ENCODE data around the gene MFSD6.

The MFSD6 gene

DNA sequence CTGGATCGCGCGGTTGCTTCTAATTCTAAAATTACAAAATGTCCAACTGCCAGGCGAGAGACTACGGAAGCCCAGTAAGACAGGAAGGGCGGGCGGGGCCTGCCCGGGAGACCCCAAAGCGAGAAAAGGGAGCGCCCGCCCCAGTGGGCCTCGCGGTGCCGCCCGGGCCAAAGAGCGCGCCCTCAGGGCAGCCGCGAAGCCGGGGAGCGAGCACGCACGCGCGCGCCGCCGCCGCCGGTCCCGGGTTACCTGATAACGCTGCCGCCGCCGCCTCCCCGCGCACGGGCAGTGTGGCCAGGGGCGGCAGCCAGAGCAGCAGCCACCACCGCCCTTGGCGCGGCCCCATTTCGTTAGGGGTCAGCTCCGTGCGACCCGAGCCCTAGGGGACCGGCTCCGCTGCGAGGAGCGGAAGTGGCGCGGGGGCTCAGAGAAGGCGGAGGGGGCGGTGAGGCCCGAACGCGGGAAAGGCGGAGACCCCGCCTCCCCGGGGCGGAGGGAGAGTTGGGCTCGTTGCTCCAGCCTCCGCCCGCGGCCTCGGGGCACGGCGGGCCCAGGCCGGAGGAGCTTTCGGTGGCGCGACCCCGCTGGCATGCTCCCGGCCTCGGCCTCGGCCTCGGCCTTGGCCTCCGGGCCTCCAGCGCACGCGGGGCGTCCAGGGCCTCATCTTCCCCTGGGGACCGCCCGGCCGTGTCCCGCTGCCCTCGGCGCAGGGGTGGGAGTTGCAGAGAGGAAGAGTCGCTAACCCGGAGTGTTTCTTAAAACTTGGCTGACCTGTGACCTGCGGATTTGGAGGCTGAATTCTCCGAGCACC is 126.4 kb downstream of the MFSD6 start, which contains the start of gene NEMP2:
Gene NEMP2, minus strand, starts transcription at position 413 of the 811 bp plus-strand sequence. Its CDS starts 67 bp downstream, at position 346.
- FAIRE-seq = no peak

DNA sequence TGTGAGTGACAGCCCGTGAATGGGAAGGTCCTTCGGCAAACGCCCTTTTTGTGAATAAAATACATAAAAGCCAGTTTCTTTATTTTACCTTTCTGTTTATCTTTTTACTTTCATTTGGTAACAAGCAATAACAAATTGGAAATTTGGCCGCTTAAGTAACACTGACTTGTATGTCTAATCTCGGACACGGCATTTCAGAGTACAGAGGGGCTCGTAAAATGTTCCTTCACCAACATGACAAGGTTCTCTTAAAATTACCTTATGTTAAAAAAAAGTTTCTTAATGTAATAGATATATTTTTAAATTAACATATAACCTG is 126.9 kb downstream of the MFSD6 start:
- FAIRE-seq = no peak

DNA sequence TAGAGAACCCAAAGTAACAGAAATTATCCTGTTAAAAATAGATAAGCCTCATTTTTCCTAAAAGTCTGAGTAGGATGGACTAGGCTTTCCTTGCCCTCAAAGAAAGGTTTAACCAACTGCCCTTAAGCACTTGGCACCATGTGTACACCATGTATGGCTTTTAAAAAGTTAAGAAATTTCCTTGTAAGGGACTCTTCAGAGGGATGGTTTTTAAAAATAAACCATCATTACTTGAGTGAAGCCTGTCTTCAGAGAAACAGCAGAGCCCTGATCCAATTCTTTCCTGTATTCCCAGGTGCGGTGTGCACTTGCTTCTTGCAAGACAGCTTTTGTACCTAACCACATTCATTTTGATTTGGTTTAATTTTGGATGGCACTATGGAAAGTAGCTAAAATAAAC is 127.4 kb downstream of the MFSD6 start:
- FAIRE-seq = no peak

DNA sequence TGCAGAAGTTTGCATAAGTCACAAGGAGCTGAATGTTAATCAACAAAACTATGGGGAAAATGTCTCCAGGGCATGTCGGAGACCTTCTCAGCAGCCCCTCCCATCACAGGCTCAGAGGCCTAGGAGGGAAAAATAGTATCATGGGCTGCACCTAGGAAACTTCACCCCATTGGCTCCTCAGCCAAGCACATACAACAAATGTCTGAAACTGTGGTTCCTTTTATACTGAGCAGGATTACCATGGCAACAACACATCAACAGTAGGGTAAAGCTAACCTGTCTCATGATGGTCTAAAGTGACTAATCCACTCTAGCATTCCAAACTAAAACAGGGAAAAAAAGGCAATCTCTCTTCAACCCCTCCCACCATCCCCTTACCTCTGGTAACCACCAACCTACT is 129.6 kb downstream of the MFSD6 start:
- FAIRE-seq = no peak

DNA sequence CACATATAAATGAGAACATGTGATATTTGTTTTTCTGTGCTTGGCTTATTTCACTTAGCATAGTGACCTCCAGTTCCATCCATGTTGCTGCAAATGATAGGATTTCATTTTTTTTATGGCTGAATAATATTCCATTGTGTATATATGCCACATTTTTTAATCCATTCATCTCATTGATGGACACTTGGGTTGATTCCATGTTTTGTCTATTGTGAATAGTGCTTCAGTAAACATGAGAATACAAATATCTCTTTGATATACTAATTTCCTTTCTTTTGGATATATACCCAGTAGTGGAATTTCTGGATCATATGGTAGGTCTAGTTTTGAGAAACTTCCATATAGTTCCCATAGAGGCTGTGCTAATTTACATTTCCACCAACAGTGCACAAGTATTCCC is 130.0 kb downstream of the MFSD6 start:
- no peak for FAIRE-seq

DNA sequence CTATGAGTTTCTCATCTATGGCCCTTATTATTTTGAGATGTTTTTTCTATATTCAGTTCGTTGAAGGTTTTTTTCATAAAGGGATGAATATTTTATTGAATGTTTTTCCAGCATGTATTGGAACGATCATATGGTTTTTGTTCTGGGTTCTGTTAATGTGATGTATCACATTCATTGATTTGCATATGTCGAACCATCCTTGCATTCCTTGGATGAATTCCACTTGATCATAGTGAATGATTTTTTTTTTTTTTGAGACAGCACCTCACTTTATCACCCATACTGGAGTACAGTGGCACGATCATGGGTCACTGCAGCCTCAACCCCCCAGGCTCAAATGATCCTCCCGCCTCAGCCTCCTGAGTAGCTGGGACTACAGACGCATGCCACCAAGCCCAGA is 131.9 kb downstream of the MFSD6 start:
- FAIRE-seq = peak; percentile 8

DNA sequence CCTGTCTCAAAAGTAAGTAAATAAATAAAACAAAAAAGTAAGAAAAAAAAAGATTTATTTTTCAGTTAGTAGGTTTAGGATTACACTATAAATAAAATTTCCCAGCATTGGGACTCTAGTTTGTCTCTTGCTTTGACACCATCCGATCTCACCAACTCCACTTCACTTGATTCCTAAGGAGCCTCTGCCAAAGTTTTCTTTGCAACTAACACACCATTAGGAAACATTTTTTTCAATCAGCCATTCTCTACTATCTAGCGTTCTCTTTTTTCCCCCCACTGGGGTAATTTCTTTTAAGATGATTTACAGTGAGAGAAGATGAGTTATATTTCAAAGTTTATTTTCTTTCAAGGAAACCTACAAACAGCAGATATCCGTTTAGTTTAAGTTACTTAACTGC is 136.9 kb downstream of the MFSD6 start:
- FAIRE-seq = no peak

DNA sequence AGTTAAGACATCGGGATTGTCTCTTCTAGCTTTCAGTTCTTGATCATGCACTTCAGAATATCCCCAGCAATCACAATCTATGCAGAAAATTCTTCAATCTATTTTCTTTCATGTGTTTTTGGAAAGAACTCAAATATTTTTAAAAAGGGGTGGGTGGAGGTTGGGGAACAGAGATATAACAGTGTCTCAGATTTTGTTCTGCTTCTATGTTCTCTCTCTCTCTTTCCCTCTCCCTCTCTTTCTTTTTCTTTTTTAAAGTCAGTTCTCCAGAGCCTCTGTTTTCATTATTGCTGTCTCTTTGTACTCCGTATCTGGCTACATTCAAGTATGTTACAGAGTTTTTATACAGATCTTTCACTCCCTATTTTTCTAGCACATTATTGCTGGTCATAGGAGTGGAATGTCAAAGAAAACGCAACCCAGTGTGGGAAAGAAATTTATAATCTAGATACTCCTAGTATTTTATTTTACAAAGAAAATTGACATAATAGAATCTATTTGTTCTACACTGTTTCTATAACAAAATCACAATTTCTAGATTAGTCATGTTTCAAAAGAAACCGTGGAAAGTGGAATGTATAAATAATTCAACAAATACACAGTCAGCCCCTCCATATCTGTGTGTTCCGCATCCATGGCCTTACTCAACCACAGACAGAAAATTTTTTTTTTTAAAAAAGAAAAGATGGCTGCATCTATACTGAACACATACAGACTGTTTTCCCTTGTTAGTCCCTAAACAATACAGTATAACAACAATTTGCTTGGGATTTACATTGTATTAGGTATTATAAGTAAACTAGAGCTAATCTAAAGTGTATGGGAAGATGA is 137.6 kb downstream of the MFSD6 start:
- FAIRE-seq = no peak

DNA sequence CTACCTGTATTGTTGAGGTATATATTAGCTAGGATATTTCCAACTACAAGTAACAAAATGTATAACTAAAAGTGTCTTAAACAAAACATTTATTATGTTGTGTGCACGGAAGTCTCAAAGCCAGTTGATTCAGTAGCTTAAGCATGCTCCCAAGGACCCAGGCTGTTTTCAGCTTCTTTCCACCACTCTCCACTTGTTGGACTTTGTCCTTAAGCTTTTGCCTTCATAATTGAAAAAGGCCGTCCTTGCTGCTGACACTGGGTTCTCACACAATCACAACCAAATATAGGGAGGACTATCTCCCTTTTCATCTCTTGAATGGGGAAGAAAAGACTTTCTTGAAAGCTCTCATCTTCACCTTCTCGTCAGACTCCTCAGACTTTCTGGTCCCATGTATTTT is 138.6 kb downstream of the MFSD6 start:
- no peak for FAIRE-seq

DNA sequence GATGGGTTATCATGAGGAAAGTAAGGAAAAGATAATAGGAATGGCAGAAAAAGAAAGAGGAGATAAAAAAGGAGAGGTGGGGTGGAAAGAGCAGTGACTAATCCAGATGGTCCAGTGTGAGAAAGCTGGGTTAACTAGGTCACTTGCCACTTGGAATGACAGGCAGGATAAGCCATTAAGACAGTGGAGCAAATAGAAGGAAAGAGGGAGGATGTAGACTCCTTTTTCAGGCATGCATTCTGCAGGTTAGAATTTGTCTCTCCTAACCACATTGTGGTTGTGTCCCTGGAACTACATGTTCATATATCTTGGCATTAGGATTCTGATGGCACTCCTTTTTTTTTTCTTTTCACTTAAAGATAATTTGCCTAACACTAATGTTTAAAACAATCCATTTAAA is 139.7 kb downstream of the MFSD6 start:
- FAIRE-seq = no peak

DNA sequence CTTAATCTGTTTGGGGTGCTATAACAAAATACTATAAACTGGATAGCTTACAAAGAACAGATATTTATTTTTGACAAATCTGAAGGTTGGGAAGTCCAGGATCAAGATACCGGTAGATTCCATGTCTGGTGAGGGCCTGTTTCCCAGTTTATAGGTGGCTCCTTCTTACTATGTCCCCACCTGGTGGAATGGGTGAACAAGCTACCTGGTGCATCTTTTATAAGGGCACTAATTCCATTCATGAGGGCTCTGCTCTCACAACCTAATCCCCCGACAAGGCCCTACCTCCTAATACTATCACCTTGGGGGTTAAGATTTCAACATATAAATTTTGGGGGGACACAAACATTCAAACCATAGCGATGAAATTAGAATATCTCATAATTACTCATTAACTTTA is 142.0 kb downstream of the MFSD6 start:
- no peak for FAIRE-seq
